Stimulated activated CD8-positive, alpha-beta memory T cell treated with anti-CD3 and anti-CD28 coated beads, Interleukin-12 subunit alpha, Interleukin-12 subunit beta, amount 100 ng/mL, for 24 hours (primary cell): ENCODE measurements around the gene TEKT5.

Experiments used
- DNase-seq: peaks from one replicate; pipeline ENCODE4 v3.0.0-alpha.2; 2020; ENCODE audit errors: extremely low read depth

Gene TEKT5

GRCh38 chr16:10610499-10611184 lies 84.1 kb downstream of the TEKT5 start:
- no peak for DNase-seq

DNA sequence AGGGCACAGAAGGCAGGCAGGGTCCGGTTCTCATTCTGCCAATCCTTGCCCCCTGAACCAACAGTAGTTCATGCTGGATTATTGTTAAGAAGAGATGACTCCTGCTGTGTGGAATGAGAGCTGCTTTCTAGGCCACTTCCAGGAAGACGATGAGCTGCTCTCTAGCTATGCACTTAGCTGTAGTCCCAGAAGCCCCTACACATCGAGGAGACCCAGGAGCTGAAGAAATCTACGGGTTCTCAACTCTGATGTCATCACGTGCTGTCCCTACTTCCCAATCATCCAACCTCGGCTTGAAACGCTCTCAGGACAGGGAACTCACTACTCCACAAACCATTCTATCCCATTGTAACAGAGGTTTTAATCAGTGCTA lies 85.3 kb downstream of the TEKT5 start:
- no peak for DNase-seq

- no peak for DNase-seq
Measured at GRCh38 chr16:10608687-10609401, 85.9 kb downstream of the TEKT5 start.

DNA sequence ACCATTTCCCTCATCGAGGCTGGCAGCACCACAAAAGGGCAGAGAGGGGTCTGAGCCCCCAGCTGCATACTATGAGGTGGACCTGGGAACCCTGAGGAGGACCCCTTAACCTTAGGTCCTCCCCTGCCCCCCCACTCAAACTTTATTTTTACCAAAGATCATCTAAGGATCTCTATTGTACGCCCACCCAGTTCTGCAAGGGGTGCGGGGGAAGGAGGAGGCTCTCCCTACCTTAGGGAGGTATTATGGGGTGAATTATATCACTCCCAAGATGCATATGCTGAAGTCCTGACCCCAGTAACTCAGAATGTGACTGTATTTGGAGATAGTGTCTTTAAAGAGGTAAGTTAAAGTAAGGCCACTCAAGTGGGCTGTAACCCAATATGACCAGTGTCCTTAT lies 87.6 kb downstream of the TEKT5 start:
- DNase-seq, result no peak

DNA sequence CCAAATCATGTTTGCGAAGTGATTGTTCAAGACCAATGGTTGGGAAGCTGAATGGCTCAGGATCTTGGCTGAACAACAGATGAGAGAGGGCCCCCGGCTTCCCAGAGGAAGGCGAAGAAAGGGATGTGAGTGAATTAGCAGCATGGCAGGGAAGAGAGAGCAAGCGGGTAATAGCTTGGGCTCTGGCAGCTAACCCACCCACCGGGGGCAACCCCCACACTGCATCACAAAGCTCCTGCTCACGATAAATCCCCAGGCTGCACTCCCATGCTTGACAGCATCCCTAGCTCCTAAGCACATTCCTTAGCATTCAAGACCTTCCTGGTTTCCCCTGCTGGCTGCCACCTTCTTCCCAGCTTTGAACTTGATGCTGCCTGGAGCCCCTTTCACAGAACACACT lies 88.1 kb downstream of the TEKT5 start:
- DNase-seq, result no peak

DNA sequence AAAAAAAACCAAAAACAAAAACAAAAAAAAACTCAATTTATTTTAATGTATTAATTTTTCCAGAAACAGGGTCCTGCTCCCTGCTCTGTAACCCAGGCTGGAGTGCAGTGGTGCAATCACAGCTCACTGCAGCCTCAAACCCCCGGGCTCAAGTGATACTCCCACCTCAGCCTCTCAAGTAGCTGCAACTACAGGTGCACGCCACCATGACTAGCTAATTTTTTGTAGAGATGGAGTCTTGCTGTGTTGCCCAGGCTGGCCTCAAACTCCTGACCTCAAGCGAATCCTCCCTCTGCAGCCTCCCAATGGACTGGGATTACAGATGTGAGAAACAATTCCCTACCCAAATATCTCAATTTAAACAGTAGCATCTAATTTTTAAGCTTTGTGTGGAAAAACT lies 89.1 kb downstream of the TEKT5 start:
- DNase-seq, result no peak

DNA sequence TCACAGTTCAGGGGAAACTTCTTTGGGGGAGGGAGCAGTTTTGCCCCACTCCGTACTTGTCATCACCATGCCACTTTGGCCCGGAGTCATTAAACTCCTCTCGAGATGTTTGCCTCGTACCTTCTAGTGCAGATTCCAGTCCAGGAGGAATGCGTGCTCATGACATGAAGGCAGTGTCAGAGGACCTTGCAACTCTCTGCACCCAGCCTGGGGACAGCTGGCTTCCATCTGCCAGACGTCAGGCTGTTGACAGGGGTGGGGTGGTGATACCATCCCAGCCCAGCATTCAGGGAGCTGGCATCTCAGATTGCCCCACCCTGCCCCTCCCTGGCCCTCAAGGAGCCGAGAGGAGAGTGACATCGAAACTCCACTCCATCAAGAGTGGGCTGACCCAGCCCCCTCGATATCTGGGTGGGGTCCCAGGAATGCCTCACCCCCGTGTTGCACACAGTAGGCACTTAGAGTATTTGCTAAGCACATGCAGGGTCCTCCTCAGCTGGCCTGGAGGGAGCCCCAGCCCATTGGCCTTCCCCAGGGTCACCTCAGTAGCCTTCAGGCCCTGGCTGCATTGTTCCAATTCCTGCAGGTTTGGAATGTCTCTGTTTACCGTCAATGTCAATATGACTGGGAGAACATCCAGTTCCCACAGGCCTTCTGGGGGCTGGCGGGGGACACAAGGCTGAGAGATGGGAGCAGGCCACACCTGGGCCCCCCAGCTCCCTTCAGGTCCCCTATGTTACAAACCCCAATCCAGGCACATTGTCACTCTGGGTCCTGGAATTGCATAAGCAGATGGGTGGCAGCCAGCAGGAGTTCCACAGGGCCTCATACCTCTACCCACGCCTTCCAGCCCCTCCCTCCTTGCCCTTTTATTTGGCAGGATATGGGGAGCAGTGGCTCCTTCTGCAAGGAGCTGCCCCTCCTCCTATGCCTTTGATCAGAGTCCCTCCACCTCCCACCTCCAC lies 93.0 kb downstream of the TEKT5 start:
- no peak for DNase-seq

DNA sequence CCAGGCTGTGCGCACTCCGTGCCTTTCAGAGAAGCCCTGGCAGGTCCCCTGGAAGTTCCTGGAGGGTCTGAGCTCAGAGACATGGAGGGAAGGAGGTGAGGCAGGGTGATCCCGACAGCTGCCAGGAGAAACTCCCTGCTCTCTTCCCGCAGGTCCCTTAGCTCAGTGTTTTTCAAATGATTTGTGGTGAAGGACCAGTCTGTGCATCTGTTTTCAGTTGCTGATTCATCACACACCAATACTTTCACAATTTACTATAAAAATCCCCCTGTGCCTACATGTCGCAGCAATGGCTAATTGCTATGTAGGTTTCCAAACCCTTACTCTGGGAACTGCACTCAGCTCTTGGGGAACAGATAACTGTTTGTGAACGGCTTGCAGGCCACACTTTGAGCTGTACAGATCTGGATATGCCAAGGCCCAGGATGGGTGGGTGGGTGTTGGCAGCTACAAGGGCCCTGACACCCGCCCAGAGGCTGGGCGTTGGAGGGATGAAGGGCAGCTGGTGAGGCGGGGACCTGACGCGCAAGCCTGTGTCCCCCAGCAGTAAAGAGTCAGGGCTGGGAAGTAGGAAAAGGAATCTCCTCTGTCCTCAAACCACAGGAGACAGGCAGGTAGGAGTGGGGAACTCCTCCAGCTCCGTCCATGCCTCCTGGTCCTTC lies 93.8 kb downstream of the TEKT5 start:
- no peak for DNase-seq

DNA sequence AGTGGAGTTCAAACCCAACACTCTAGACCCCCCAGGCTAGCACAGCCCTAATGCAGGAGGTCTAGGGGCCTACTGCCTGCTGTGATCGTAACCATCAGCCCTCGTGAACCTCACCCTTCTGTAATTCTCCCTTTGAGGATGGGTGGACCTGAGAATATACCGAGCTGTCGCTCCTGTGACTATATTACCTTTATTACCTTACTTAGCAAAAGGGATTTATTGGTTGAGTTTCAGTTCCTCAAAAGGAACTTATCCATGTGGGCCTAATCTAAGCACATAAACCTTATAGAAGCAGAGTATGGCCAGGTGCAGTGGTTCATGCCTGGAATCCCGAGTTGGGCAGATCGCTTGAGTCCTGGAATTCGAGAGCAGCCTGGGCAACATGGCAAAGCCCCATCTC lies 95.1 kb downstream of the TEKT5 start:
- no peak for DNase-seq

- DNase-seq, result no peak
Measured at GRCh38 chr16:10598157-10598556, 96.6 kb downstream of the TEKT5 start.

DNA sequence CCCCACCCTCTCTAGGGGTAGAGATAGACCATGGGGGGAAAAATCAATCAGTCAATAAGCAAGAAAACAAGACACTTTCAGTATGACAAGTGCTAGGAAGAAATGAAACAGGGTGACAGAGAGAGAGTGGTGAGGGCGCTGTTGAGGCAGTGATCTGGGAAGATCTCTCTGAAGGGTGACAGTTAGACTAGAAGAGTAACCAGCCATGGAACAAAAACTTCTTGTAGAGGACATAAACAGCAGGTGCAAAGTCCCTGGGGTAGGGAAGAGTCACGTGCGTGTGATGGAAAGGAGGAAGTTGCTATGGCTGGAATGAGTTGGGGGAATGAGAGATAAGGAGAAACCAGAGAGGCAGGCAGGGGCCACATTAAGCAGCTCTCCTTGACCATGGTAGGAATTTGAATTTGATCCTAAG lies 97.5 kb downstream of the TEKT5 start:
- no peak for DNase-seq

DNA sequence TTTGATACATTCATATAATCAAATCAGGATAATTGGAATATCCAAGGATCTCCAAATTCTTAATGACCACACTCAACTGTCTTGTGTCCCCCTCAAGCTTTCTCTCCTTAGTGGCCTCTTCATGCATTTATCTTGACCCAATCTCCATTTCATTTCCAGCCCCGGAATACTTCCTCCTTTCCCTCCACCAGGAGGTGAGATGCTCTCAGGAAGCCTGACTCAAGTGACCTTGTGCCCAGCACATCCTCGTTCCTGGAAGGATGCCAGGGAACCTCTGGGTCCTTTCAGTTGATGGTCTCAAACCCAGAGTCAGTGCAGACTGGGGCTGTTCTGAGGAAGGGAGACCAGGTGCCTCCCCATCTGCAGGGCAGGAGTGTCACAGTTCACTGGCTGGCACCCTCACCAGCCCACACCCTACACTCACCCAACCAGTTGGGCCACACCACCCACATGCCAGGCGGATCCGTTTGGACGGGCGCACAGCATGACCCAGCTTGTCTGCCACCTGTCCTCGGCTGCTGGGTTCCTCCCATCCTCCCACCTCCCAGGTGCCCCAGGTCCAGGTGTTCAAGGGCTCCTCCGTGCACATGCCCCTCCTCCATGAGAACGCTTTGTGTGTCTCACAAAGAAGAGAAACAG lies 100.3 kb downstream of the TEKT5 start:
- DNase-seq, result no peak

DNA sequence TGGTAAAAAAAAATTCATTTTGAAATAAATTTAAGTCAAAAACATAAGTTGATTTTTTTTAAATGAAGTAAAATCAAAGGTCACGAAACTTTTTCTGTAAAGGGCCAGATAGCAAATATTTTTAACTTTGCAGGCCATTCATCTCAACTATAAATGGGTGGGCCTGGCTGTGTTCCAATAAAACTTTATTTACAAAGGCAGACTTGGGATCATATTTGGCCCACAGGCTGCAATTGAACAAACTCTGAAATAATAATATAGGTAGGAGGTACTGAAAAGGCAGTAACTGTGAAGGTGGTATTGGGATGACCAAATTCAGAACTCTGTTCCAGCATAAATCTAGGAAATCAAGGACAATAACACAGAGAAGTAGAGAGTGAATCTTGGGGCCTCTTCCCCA lies 102.1 kb downstream of the TEKT5 start:
- DNase-seq, result no peak

GRCh38 chr16:10590342-10590741 lies 104.4 kb downstream of the TEKT5 start:
- DNase-seq, result no peak

DNA sequence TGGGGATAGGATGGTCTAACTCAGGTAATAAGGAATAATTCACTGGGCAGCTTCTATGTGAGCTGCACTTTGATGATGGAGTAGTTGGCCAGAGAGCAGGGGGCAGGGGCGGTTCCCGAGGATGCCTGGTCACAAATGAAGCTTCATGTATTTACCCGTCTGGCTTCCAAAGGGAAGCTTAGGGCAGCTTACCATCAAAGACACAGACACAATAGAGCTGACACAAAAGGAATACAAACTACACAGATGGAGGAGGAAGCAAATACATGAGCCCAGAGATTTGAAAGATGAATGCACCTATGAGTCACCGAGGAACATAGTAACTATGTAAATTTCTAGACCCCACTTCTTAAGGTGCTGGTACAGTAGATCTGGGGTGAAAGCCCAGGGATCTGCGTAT lies 105.6 kb downstream of the TEKT5 start:
- DNase-seq, result no peak

GRCh38 chr16:10587622-10588021 lies 107.1 kb downstream of the TEKT5 start:
- no peak for DNase-seq

GRCh38 chr16:10584981-10585438 lies 109.7 kb downstream of the TEKT5 start:
- no peak for DNase-seq

DNA sequence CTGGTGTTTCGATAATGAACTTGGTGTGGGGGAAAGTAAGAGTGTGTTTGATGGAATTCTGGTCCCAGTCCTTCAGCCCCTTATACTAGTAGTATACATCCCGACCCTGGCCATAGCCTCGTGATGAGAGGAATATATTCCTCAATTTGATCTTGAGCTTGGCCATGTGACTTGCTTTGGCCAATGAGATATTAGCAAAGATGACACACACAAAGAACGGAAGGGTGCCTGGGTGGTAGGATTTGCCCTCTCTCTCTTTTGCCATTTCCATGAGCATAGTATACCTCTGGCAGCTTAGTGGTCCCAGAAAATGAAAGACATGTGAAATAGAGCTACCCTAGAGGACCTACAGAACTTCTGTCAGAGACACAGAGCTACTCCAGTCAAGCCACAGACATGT lies 111.5 kb downstream of the TEKT5 start:
- DNase-seq, result no peak

GRCh38 chr16:10581507-10581906 lies 113.2 kb downstream of the TEKT5 start:
- no peak for DNase-seq

- no peak for DNase-seq
Measured at GRCh38 chr16:10580883-10581247, 113.9 kb downstream of the TEKT5 start.
